Measurements from ENCODE around the gene REC114. TPM values are rescaled to one million over a fixed set of nuclear protein-coding genes. Genes with fewer than 3 reads are reported as not detected.
"Not testable (repeated sequence)": the region's sequence is repeated elsewhere in the genome, so short reads cannot be mapped to it uniquely, and the experiment has no call there.

The REC114 gene
- total and polyA plus RNA-seq, 2 of the 8 experiments (the other 6 are each of a cell fraction or from before 2014, with no cell fraction given), result 0.12 TPM; not detected in 1

DNA sequence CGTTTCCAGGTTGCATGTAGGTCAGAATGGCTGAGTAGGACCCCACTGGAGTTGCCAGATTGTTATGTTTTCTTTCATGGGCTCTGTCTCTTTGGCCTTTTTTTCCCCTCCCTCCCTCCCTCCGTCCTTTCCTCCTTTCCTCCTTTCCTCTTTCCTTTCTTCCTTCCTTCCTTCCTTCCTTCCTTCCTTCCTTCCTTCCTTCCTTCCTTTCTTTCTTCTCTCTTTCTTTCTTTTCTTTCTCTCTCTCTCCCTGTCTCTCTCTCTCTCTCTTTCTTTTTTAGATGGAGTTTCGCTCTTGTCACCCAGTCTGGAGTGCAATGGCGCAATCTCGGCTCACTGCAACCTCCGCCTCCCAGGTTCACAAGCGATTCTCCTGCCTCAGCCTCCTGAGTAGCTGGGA, 11.6 kb upstream of the REC114 start:
- WGBS, 2 experiments (ENCODE audit: extremely low coverage in 1 of 2, insufficient coverage in 1 of 2, insufficient read length in 1 of 2, insufficient replicate concordance in 2 of 2, low coverage in 1 of 2, low lambda C conversion rate in 2 of 2, missing lambda C conversion rate in 1 of 2), result 87% methylated on average over 7 of the region's 7 CpGs; no CpG with 5 or more reads in 1 of the 2 experiments
- not testable (repeated sequence) for H2AFZ ChIP-seq (ENCODE audit: low read length); H2BK5ac ChIP-seq (ENCODE audit: low read depth, low read length); H3K27me3 ChIP-seq (replicated peaks in 1 of 4; ENCODE audit: control insufficient read depth in 3 of 4, extremely low read depth in 1 of 4, insufficient read depth in 3 of 4, low read length in 3 of 4); H4K8ac ChIP-seq (ENCODE audit: extremely low read depth, insufficient read depth, low read length); H2BK15ac ChIP-seq (ENCODE audit: low read length); H2BK120ac ChIP-seq (replicated peaks; ENCODE audit: low read depth, low read length); H4K5ac ChIP-seq (ENCODE audit: insufficient read length, low read depth, low read length); H3K4me3 ChIP-seq (ENCODE audit: extremely low read depth in 1 of 4, insufficient read depth in 2 of 4, low read depth in 3 of 4, low read length in 4 of 4); H3K23ac ChIP-seq (ENCODE audit: insufficient read length); H3K18ac ChIP-seq (ENCODE audit: extremely low read depth, low read length); H3K56ac ChIP-seq (replicated peaks; ENCODE audit: insufficient read length, low read depth, low read length); H3K14ac ChIP-seq (ENCODE audit: insufficient read length); H3K9me3 ChIP-seq (ENCODE audit: insufficient read depth in 2 of 2, low read depth in 1 of 2, low read length in 1 of 2); DNase-seq (ENCODE audit: low read depth in 1 of 2, low spot score in 2 of 2); H4K91ac ChIP-seq (replicated peaks; ENCODE audit: insufficient read length, low read length); H3K79me2 ChIP-seq (ENCODE audit: control insufficient read depth in 1 of 2, insufficient read depth in 2 of 2, low read length in 2 of 2); H3K79me1 ChIP-seq (ENCODE audit: low read depth, low read length); H2BK12ac ChIP-seq (ENCODE audit: low read depth, low read length); H3K27ac ChIP-seq (ENCODE audit: low read depth, low read length); H3K23me2 ChIP-seq (ENCODE audit: low read depth, low read length); H4K20me1 ChIP-seq (replicated peaks in 1 of 2; ENCODE audit: control insufficient read depth in 1 of 2, insufficient read depth in 2 of 2, low read length in 2 of 2); H2AK5ac ChIP-seq (ENCODE audit: low read depth, low read length); H3K36me3 ChIP-seq (ENCODE audit: control insufficient read depth in 2 of 4, insufficient read depth in 4 of 4, low read length in 3 of 4); H2BK20ac ChIP-seq (ENCODE audit: low read length); H3K4ac ChIP-seq (replicated peaks; ENCODE audit: insufficient read length, low read depth, low read length); H3K4me1 ChIP-seq (replicated peaks in 1 of 4; ENCODE audit: control insufficient read depth in 3 of 4, insufficient read depth in 4 of 4, low read length in 3 of 4); H3K4me2 ChIP-seq (ENCODE audit: insufficient read depth in 1 of 2, low read depth in 2 of 2, low read length in 2 of 2); FAIRE-seq; H3K9ac ChIP-seq (replicated peaks in 1 of 4; ENCODE audit: extremely low read depth in 1 of 4, low read depth in 3 of 4, low read length in 3 of 4)
- CTCF ChIA-PET (ENCODE audit: partially characterized antibody), result interaction anchor here (0.6 kb wide), 1 partner anchor 71 kb away, joined by 3 read pairs; no protein-coding TSS in a partner anchor
- POLR2A ChIA-PET (ENCODE audit: partially characterized antibody), result interaction anchor here (1.1 kb wide), 1 partner anchor 34 kb away, joined by 3 read pairs; no protein-coding TSS in a partner anchor
